ENCODE results near the gene TADA2A.

- TF ChIP-seq CTCF (IDR thresholded peaks at IDR 0.05) (peak in 2 of 3 experiments; percentile 13 to 17), POLR2A (IDR thresholded peaks at IDR 0.05; ENCODE audit: low read depth) (no peak), POLR2AphosphoS5 (IDR thresholded peaks at IDR 0.05) (no peak)
These were observed 112.1 kb downstream of the TADA2A start for GRCh38 chr17:37518826-37519225.

Measured in esophagus muscularis mucosa (tissue), 3 donors.